GM12801 (cell line): ENCODE results near the gene IGSF9B.

ENCODE experiments used
- TF ChIP-seq, protein P1 (sequence below): IDR thresholded peaks from one replicate; pipeline ENCODE4 v1.5.1; 2011; ENCODE audit warnings: control low read depth; ENCODE audit not compliant: insufficient read length; ENCODE audit errors: extremely low read depth

Gene IGSF9B

GRCh38 chr11:133920109-133920990, 36.4 kb downstream of the IGSF9B start:
- TF ChIP-seq, protein P1, sequence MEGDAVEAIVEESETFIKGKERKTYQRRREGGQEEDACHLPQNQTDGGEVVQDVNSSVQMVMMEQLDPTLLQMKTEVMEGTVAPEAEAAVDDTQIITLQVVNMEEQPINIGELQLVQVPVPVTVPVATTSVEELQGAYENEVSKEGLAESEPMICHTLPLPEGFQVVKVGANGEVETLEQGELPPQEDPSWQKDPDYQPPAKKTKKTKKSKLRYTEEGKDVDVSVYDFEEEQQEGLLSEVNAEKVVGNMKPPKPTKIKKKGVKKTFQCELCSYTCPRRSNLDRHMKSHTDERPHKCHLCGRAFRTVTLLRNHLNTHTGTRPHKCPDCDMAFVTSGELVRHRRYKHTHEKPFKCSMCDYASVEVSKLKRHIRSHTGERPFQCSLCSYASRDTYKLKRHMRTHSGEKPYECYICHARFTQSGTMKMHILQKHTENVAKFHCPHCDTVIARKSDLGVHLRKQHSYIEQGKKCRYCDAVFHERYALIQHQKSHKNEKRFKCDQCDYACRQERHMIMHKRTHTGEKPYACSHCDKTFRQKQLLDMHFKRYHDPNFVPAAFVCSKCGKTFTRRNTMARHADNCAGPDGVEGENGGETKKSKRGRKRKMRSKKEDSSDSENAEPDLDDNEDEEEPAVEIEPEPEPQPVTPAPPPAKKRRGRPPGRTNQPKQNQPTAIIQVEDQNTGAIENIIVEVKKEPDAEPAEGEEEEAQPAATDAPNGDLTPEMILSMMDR = no peak

DNA sequence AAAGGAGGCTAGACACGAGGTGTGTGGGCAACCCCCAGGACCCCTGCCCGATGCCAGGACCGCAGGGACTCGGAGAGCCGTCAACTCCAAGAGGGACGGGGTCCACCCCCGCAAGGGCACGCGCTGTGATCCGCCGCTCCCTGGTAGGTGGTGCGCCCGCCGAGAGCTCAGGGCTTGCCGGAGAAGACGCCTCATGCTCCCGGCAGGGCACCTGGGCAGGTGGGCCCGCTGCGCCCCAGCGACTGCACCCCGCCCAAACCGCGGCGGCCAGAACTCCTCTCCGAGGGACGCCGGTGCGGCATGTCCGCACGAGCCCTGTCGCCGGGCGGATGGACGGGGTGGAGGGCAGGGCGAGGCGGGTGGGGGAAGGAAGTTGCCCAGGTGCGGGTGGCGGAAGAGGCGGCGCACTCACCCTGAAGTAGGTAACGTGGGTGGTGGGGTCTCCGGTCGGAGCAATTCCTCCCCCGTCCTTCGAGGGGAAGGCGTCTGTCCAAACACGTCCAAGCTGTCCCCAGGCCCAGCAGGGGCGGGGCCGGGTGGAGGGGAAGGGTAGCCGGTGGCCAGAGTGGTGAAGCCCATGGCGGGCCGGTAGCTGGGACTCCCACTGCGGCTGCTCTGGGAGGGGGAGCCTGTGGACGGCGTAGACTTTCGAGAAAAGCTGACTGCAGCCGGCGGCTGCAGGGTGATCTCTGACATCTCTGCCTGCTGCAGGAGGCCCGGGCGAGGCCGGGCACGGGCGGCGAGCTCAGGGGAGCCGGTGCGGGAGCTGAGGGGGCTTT, 37.2 kb downstream of the IGSF9B start:
- TF ChIP-seq, protein P1 = no peak

DNA sequence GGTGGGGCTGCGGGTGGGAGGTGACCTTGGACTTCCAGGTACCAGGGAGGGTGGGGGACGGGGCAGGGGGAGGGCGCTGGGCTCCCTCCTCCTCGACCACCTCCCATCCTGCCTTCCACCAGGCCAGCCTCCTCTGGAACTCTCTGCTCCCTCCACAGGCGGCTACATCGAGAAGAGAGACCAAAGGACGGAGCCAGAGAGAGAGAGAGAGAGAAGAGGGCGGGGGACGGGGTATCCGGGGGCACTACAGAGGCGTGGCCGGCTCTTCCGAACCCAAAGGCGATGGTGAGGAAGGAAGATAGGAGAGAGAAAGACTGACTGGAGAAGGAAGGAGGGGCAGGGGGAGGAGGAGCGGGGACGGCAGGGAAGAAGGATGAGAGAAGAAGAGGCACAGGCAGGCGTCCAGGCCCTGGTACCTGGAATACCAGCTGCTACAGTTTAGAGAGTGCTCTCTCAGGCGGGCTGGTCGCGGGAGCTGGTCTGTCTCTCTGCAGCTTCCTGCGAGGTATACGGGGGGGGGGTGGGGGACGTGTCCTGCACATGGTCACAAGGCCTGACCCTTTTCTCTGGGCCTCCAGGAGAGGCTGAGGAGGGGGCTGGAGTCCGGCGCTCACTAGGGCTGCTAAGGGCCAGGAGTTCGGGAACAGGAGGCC, 38.0 kb downstream of the IGSF9B start:
- TF ChIP-seq, protein P1 = no peak

DNA sequence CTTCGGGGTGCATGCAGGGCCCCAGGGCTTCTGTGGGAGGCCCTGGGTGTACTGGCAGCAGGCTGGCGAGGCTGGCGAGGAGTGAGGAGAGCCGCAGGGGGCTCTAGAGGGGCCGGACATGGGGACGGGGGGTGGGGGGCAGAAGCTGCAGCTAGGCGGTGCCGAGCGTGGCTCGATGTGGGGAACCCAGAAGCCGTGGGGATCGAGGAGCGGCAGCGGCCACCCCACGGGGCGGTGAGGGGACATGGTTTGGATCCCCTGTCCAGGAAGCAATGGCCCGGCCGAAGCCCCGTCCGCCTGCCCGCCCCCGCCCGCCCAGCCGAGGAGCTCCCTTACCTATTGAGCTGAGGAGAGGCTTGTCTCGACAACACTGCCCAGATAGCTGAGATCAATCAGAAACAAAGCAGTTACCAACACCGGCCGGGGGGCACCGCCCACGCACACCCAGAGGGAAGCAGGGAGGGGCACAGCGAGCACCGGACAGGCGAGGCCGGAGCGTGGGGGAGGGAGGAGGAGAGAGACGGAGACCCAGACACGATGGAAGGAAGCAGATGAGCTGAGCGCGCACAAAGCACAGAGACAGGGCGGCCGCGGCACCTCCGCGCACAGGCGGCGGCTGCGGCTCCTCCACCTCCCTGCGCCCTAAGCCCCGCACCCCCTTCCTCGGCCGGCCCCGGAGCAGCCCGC, 38.7 kb downstream of the IGSF9B start:
- TF ChIP-seq, protein P1 = no peak

DNA sequence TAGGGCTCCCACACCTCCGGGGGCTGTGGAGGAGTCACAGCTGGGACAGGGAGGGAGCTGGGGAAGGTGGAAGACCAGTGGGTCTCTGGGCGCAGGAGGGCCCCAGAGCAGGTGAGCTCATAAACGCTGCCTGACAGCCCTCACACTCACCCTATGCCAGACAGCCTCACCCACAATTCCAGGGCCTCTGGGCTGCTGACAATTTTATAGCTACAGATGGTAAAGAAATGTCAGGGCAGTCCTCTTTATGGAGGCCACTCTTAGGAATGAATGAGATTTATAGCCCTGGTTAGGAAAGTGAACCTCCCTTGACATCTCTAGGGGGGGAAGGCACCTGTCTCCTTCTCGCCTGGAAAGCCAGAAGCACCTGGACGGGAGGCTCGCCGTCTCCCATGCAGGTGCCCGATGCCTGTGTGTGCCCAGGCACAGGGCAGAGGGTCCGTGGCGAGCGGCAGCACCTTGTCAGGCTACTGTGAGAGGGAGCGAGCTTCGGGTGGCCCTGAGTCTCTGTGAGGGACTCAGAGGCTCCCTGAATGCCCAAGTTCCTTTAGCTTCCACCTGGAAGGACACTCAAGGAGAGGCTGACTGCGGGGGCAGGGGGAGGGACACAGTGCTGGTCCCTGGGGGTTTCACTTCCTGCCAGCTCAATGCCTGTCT, 39.9 kb downstream of the IGSF9B start:
- TF ChIP-seq, protein P1 = no peak

DNA sequence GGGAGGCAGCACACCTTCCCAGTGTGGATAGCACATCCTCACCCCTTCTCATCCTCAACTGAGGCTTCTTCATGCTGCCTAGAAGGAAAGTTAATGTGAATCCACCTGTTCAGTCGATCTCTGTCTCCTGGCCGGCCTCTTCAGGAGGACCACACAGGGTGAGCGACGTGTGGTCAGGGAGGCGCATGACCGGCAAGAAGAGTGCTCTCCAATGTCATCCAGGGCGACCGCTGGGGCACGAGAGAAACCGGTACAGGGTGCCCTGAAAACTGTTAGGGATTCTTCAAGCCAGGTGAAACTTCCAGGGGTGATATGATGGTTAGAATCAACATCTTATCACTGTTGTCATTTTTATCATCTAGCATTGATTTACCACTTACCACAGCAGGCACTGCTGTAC, 43.0 kb downstream of the IGSF9B start:
- TF ChIP-seq, protein P1 = no peak
